ENCODE data around the gene PCDH9. TPM values are rescaled to one million over a fixed set of nuclear protein-coding genes. Genes with fewer than 3 reads are reported as not detected.
A peak's percentile ranks its signal among the peaks of the same experiment; 100 is the strongest.

Gene PCDH9
- total RNA-seq, 1 donor from 2014 or later: 19.0 TPM

DNA sequence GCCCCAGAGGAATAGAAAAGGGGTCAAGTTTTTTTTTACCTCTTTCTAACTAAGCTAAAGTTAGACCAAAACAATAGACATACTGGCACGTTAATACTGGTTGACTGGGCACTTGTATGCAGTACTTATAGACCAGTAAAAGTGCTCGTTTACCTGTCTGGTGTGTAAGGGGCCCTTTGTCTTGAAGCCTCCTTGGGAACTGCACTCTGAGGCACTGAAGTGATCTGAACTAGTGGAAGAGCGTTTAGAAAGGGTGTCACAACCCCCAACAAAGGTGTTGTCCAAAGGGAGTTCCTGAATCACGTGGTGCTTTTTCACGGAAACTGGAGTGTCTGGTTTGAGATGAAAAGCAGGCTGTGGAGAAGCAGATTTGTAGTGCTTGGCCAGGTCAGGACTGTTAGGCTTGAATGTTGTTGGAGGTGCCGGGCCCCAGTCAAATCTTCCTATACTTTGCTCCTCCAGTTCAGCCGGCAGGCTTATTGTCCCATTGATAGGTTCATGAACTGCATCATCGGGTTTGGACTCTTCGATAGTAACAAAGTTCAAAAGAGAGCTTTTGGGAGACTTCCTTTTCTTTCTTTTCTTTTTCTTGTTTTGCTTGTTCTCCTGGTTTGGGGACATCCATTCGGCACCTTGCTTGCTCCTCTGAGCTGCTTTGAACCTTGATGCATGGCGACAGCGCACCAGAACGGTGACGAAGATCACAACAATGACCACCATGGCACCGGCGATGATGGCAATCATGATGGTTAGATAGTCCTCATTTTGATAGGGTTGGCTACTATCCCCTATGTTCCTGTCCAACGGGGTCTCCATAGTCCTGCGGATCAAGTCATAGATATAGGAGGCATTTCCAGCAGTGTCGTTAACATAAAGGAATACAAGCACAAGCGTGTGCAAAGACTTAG is 4.6 kb downstream of the PCDH9 start:
- DNase-seq (ENCODE audit: low spot score): no peak

GRCh38 chr13:67224148-67224846 is 5.8 kb downstream of the PCDH9 start:
- peak; percentile 79 for DNase-seq (ENCODE audit: low spot score)

GRCh38 chr13:67223742-67224141 is 6.4 kb downstream of the PCDH9 start:
- no peak for DNase-seq (ENCODE audit: low spot score)

DNA sequence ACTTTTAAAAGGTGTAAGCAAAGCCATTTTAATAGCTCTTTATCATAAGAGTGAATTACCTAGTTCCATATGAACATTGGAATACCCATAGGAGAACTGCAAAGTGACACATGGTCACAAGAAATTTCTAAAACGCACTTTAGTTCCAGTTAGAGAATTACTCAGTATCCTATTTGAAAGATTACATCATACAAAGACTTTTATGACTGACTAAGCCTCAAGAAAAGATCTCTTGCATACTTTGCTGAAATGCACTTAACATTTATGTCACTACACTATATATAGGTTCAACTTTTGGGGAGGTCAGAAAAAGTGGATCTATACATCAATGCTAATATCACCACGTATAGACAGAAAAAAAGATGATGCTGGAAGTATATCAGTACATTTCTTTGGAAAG is 7.1 kb downstream of the PCDH9 start:
- DNase-seq (ENCODE audit: low spot score): no peak

DNA sequence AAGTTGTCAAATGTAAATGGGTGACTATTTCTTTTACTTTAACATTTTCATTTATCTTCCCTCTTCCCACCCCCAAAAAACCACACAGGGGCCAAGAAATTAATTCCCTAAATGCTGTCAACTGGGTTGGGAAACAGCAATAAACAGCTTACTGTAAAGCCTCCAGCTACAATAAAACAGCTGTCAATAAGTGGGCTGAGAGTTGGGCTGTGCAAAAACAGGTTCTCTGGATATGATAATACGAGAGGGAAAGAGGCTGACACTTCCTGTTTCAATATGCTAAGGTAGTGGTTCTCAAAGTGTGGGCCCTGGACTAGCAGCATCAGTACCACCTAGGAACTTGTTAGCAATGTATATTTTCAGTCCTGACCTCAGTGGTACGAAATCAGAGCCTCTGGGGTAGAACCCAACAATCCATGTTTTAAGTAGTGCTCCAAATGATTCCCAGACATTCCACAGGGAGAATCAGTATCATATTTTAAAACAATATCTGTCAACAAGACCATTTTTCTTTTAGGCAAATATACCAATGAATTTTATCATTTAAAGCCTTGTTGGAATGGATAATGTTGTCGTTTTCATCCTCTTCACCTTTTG is 8.4 kb downstream of the PCDH9 start:
- DNase-seq (ENCODE audit: low spot score): no peak

DNA sequence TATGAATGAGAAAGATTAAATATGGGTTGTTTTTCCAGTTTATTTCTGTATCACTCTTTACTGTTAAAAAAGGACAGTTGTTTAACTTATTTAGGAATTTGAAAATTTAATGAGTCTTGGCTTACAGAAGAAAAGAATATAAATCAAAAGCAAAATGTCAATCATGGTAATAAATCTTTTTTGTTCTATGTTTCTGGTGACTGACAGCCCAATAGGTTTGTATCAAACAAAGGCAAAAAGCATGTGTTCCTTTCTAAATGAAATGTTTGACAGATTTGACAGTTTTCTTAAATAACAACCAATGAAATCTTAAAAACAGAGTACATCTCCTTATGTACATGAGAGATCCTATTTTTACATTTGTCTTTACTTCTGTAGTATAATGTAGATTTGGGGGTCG is 11.0 kb downstream of the PCDH9 start:
- no peak for DNase-seq (ENCODE audit: low spot score)

DNA sequence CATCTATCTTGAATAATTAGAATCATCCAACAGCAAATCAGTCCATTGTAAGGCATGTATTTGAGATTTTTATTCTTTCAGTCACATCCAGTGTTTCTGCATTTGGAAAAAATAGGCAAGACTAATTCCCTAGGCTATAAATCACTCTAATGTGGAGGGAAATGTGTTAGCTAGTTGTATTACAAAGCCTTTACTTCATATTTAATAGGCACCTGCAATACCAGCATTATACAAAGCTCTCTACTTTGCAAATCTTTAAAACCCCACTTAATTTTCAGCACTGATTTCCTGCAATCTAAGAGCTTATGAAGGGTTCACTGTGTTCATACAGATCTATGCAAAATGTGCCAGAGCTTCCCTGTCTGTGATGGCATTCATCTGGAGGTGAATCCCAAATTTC is 12.3 kb downstream of the PCDH9 start:
- no peak for DNase-seq (ENCODE audit: low spot score)

- DNase-seq (ENCODE audit: low spot score): no peak
Measured at GRCh38 chr13:67216864-67217263, 13.3 kb downstream of the PCDH9 start.

DNA sequence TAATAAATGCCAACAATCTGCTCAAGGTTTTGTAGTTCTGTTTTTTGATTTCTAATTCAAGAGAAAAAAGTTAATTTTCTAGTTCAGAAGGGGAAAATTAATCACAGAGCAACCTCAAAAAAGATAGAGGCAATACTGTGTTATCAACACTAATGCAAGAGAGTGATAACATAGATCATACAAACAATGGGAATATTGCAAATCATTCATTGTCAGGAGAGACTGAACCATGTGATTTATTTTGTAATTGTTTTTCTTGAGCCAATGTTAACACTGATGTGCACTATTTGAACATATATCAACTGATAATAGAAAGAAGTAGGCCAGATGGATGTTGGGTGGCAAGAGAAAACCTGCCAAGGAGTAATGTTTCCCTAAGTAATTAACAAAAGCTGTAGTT is 19.9 kb downstream of the PCDH9 start:
- DNase-seq (ENCODE audit: low spot score): no peak

DNA sequence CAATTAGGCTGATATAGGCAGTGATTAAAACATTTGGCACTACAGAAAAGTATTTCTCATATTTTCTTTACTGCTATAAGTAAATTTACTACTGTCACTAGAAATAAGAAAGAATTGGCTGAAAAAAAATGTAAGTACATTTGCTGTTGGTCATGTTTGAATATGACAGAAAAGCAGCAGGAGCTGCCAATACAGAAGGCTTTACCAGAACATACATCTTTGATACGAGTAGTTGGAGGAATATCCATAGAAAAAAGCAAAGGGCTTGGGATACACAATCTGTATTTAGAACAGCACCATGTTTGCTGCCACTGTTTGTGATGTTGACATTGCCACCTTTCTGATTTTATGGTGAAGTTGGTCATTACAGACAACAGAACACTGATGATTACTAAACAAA is 21.6 kb downstream of the PCDH9 start:
- no peak for DNase-seq (ENCODE audit: low spot score)

- no peak for DNase-seq (ENCODE audit: low spot score)
Measured at GRCh38 chr13:67204764-67205163, 25.4 kb downstream of the PCDH9 start.

GRCh38 chr13:67200605-67201004 is 29.5 kb downstream of the PCDH9 start:
- DNase-seq (ENCODE audit: low spot score): no peak

- no peak for DNase-seq (ENCODE audit: low spot score)
Measured at GRCh38 chr13:67200183-67200582, 30.0 kb downstream of the PCDH9 start.

DNA sequence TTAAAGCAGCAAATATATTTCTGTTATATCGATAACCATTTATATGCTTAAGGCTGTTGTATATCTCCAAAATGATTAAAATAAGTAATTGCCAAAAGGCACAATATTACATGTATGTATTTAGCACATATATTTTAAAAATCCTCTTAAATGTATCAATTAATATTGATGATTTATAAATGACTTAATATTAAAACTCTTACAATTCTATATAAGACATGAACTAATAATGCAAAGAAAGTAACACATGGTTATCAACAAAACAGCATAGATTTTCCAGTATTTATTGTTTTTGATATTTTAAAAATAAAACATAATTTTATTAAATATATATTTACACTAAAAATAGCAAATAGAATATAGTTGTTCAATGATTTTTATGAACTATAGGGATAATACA is 32.4 kb downstream of the PCDH9 start:
- no peak for DNase-seq (ENCODE audit: low spot score)

- DNase-seq (ENCODE audit: low spot score): no peak
Measured at GRCh38 chr13:67193979-67194378, 36.2 kb downstream of the PCDH9 start.

GRCh38 chr13:67192751-67193150 is 37.4 kb downstream of the PCDH9 start:
- no peak for DNase-seq (ENCODE audit: low spot score)

DNA sequence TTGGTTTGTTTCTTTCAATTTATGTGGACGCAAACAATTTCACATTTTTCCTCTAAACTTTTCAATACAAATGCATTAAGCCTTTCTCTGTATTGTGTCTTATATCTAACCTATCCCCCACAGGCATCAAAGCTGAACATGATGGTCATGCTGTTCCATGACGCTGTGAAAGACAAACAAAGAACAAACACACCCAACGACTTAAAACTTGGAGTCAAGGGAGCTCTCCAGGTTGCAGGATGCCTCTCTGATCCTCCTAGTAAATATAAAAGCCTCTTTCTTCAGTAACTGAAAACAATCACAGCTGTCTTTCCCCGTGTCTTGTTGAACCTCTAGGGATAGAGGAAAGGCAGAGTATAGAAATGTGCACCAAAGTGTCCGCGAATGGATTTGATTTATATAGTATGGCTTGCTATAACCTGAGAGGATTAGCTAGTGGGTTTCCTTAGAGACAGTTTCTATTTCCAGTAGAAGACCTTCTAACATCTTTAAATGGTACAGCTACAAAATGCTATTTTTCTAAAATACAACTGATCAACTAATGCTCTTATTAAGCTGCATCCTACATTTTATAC is 43.1 kb downstream of the PCDH9 start:
- no peak for DNase-seq (ENCODE audit: low spot score)

DNA sequence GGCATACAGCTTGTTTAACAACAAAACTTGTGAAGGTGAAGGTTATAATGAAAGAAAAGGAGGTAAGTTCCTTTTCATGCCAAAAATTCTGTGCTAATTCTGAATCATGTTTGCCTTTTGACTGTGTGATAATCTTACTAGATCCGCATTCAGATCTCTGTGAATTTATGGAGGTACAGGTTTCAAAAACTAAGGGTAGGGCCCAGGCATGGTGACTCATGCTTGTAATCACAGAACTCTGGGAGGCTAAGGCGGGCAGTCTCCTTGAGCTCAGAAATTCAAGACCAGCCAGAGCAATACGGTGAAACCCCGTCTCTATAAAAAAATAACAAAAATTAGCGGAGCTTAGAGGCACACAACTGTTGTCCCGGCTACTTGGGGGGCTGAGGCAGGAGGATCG is 45.9 kb downstream of the PCDH9 start:
- no peak for DNase-seq (ENCODE audit: low spot score)

DNA sequence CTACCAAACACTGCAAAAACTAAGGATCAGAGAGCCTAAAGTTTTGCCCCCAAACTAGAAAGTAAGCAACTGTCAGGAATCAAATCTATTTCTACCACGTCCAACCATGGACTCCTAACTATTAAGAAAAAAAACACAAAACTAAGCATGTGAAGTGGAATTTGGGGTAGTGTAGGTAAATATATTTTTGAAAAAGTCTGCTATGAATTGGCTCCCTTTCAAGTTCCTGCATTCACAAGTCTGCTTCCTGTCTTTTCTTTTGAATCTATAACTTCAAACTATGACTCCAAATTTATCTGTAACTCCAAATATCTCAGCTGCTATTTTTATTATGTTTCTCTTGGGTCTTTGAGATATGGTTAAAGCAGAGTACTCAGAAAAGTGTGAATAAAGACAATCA is 47.0 kb downstream of the PCDH9 start:
- DNase-seq (ENCODE audit: low spot score): no peak

DNA sequence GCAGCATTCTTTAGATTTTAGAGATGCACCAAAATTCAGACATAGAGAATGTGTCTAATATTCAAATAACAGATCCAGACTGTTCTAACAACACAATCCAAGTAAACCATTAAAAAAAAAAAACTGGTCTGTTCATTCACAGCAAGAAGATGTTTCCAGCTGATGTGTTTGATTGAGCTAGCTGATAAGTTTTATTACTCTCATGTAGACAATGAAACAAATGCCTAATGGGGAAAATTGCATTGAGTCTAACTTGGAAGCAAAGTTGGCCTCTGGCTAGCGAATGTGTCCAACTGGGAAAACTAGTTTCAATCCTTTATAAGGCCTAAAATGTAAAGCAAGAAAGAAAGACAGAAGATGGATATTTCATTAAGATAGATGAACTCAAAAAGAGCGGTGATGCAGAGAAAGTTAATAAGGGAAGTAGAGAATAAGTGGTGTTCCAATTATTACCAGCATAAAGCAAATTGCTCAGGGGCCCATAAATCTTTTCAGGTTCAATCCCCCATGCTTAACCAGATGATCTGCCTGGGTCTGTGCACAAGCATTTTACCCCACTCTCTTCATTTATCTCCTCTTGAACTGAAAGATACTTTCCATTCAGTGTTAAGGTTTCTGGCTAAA is 54.2 kb downstream of the PCDH9 start:
- DNase-seq (ENCODE audit: low spot score): no peak

- no peak for DNase-seq (ENCODE audit: low spot score)
Measured at GRCh38 chr13:67168384-67168783, 61.8 kb downstream of the PCDH9 start.

DNA sequence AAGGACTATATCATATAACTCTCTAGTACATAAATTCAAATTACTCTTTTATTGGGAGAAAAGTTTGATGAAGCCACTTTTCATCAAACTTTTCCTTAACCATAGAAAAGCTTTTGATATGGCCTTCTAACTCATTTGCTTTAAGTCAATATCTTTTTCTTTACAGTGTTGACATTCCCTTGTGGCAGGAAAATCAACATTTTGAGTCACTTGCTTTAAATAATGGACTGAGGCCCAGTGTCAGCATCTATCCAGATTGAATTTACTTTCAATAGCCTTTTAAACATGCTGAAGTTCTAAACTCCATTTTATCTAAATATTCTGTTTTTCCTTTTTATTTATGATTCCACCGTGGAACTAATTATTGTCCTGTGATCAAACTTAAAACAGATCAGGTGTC is 62.7 kb downstream of the PCDH9 start:
- no peak for DNase-seq (ENCODE audit: low spot score)
